ENCODE results near the gene CDC42BPG. TPM values are rescaled to one million over a fixed set of nuclear protein-coding genes. Genes with fewer than 3 reads are reported as not detected.

Gene CDC42BPG
- total and polyA plus RNA-seq, 9 of the 15 experiments (the other 6 are each of a cell fraction or from before 2014, with no cell fraction given): 0.04 to 8.8 (median 2.1) TPM

DNA sequence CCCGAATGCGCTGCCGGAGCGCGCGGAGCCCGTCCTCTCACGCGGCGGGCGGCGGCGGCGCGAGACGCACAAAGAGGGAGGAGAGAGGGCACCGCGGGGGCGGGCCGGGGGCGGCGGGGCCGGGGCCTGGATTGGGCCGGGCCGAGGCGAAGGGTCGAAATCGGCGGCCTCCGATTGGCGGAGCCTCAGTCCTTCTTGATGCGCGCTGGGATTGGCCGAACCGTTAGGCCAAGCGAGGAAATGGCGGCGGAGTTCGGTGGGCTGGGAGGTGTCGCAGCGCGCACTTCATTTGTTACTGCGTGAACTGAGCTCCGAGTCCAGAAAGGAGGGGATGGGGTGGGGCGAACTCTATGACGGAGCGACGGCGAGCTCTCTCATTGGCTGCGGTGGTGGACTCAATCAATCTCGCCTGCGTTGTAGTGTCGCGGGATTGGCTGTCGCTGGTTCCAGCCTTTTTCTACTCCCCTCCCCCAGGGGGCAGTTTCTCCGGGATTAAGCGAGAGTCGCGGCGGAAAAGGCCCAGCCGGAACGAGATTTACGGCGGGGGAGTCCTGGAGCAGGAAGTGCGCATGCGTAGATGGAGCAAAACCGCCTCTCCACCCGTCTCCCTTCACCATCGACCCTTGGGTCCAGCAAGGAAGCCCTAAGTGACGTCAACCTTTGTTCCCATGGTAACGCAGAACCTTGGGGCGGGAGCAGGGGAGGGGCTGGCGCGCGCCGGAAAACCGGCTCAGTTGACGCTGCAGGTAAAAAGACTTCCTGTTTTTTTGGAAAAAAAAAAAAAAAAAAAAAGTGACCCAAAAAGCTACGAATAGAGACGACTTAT lies 65.8 kb downstream of the CDC42BPG start, which contains the start of gene SF1 (continued):
- TF ChIP-seq, protein P1, sequence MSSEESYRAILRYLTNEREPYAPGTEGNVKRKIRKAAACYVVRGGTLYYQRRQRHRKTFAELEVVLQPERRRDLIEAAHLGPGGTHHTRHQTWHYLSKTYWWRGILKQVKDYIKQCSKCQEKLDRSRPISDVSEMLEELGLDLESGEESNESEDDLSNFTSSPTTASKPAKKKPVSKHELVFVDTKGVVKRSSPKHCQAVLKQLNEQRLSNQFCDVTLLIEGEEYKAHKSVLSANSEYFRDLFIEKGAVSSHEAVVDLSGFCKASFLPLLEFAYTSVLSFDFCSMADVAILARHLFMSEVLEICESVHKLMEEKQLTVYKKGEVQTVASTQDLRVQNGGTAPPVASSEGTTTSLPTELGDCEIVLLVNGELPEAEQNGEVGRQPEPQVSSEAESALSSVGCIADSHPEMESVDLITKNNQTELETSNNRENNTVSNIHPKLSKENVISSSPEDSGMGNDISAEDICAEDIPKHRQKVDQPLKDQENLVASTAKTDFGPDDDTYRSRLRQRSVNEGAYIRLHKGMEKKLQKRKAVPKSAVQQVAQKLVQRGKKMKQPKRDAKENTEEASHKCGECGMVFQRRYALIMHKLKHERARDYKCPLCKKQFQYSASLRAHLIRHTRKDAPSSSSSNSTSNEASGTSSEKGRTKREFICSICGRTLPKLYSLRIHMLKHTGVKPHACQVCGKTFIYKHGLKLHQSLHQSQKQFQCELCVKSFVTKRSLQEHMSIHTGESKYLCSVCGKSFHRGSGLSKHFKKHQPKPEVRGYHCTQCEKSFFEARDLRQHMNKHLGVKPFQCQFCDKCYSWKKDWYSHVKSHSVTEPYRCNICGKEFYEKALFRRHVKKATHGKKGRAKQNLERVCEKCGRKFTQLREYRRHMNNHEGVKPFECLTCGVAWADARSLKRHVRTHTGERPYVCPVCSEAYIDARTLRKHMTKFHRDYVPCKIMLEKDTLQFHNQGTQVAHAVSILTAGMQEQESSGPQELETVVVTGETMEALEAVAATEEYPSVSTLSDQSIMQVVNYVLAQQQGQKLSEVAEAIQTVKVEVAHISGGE (CRISPR knock-in tag; IDR thresholded peaks at IDR 0.05): peak in 1 of 3 experiments; percentile 91; a peak in 2 of 6 replicates
- peak; percentile 11 for TF ChIP-seq TAF9B (IDR thresholded peaks at IDR 0.05; ENCODE audit: partially characterized antibody)
- peak; percentile 92 for TF ChIP-seq ARHGAP35 (IDR thresholded peaks at IDR 0.05; ENCODE audit: partially characterized antibody)
- TF ChIP-seq, protein P2, sequence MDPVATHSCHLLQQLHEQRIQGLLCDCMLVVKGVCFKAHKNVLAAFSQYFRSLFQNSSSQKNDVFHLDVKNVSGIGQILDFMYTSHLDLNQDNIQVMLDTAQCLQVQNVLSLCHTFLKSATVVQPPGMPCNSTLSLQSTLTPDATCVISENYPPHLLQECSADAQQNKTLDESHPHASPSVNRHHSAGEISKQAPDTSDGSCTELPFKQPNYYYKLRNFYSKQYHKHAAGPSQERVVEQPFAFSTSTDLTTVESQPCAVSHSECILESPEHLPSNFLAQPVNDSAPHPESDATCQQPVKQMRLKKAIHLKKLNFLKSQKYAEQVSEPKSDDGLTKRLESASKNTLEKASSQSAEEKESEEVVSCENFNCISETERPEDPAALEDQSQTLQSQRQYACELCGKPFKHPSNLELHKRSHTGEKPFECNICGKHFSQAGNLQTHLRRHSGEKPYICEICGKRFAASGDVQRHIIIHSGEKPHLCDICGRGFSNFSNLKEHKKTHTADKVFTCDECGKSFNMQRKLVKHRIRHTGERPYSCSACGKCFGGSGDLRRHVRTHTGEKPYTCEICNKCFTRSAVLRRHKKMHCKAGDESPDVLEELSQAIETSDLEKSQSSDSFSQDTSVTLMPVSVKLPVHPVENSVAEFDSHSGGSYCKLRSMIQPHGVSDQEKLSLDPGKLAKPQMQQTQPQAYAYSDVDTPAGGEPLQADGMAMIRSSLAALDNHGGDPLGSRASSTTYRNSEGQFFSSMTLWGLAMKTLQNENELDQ (CRISPR knock-in tag; IDR thresholded peaks at IDR 0.05; ENCODE audit: borderline replicate concordance): no peak
- no peak for TF ChIP-seq MCM2 (IDR thresholded peaks at IDR 0.05; ENCODE audit: low read depth)
- no peak for TF ChIP-seq NONO (IDR thresholded peaks at IDR 0.05; ENCODE audit: low read depth in 2 of 2, low read length in 1 of 2)
- 0 out of 2 replicates have a peak, but pooled peaks have one; percentile 21 for TF ChIP-seq FOXJ2 (tag; IDR thresholded peaks at IDR 0.05)
- TF ChIP-seq, protein P3, sequence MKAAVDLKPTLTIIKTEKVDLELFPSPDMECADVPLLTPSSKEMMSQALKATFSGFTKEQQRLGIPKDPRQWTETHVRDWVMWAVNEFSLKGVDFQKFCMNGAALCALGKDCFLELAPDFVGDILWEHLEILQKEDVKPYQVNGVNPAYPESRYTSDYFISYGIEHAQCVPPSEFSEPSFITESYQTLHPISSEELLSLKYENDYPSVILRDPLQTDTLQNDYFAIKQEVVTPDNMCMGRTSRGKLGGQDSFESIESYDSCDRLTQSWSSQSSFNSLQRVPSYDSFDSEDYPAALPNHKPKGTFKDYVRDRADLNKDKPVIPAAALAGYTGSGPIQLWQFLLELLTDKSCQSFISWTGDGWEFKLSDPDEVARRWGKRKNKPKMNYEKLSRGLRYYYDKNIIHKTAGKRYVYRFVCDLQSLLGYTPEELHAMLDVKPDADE (conservative IDR thresholded peaks at IDR 0.05; ENCODE audit: control insufficient read depth, low read depth, low read length): peak; percentile 75; the same call in 1 of the 2 replicates
- 0 out of 4 replicates have a peak, but pooled peaks of 1 of the 2 experiments have one; percentile 36 for TF ChIP-seq SRF (CRISPR knock-in tag; IDR thresholded peaks at IDR 0.05)
- no peak for TF ChIP-seq NFIX (CRISPR knock-in tag; IDR thresholded peaks at IDR 0.05; ENCODE audit: low read depth)
- TF ChIP-seq JUN (IDR thresholded peaks at IDR 0.05; ENCODE audit: borderline replicate concordance, low read depth, low read length): peak; percentile 76
- TF ChIP-seq JUN (CRISPR knock-in tag; IDR thresholded peaks at IDR 0.05; ENCODE audit: borderline replicate concordance): no peak
- TF ChIP-seq, protein P4, sequence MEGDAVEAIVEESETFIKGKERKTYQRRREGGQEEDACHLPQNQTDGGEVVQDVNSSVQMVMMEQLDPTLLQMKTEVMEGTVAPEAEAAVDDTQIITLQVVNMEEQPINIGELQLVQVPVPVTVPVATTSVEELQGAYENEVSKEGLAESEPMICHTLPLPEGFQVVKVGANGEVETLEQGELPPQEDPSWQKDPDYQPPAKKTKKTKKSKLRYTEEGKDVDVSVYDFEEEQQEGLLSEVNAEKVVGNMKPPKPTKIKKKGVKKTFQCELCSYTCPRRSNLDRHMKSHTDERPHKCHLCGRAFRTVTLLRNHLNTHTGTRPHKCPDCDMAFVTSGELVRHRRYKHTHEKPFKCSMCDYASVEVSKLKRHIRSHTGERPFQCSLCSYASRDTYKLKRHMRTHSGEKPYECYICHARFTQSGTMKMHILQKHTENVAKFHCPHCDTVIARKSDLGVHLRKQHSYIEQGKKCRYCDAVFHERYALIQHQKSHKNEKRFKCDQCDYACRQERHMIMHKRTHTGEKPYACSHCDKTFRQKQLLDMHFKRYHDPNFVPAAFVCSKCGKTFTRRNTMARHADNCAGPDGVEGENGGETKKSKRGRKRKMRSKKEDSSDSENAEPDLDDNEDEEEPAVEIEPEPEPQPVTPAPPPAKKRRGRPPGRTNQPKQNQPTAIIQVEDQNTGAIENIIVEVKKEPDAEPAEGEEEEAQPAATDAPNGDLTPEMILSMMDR (IDR thresholded peaks at IDR 0.05 in 2 of 3, conservative IDR thresholded peaks at IDR 0.05 in 1 of 3; ENCODE audit: insufficient read depth in 2 of 3, low read depth in 1 of 3, low read length in 3 of 3): peak; percentile 13 to 42 (median 17); a peak in 3 of 6 replicates
- TF ChIP-seq CSDE1 (IDR thresholded peaks at IDR 0.05): peak in 1 of 2 experiments; percentile 96; a peak in 2 of 4 replicates
- TF ChIP-seq PHF21A (IDR thresholded peaks at IDR 0.05; ENCODE audit: borderline replicate concordance, low read depth): peak; percentile 99
- no peak for TF ChIP-seq NFE2L1 (tag; IDR thresholded peaks at IDR 0.05; ENCODE audit: borderline replicate concordance, low read depth)

Measured in K562 (cell line).